Activated CD8-positive, alpha-beta T cell treated with anti-CD3 and anti-CD28 coated beads, Interleukin-2, amount 10 ng/mL, durations not matched to agents 7 days and 5 days (primary cell): ENCODE results near the gene KLHDC8A. TPM values are rescaled to one million over a fixed set of nuclear protein-coding genes. Genes with fewer than 3 reads are reported as not detected.

Source experiments
- ATAC-seq: fragments of 150-1000 bp; cut with Tn5 transposase; one replicate; pipeline ENCODE4 v1.10.0; 2021; ENCODE audit warnings: moderate library complexity
- CTCF ChIA-PET: fragments of 350-600 bp; sonication (Branson Sonifier 250); formaldehyde crosslinking; loops from one replicate; lab custom pipeline; 2021; ENCODE audit warnings: antibody characterized with exemption; lab: Charles Lee
- POLR2A ChIA-PET: fragments of 350-600 bp; sonication (Branson Sonifier 250); formaldehyde crosslinking; loops from one replicate; lab custom pipeline; 2021; ENCODE audit warnings: antibody characterized with exemption; lab: Charles Lee
- DNase-seq: peaks from one replicate; pipeline ENCODE4 v3.0.0-alpha.2; 2020
- H3K27ac Mint-ChIP-seq: one replicate; pipeline ENCODE4 v1.8.0; 2021; ENCODE audit warnings: mild to moderate bottlenecking, mixed read lengths
- H3K27me3 Mint-ChIP-seq: one replicate; pipeline ENCODE4 v1.8.0; 2021; ENCODE audit warnings: low read depth, mixed read lengths
- H3K36me3 Mint-ChIP-seq: one replicate; pipeline ENCODE4 v1.8.0; 2021; ENCODE audit warnings: low read depth, mixed read lengths
- H3K4me1 Mint-ChIP-seq: one replicate; pipeline ENCODE4 v1.8.0; 2021; ENCODE audit warnings: low read depth, mixed read lengths
- H3K4me3 Mint-ChIP-seq: one replicate; pipeline ENCODE4 v1.8.0; 2021; ENCODE audit warnings: mild to moderate bottlenecking, mixed read lengths
- H3K9me3 Mint-ChIP-seq: one replicate; pipeline ENCODE4 v1.8.0; 2022; ENCODE audit warnings: mixed read lengths; ENCODE audit not compliant: insufficient read depth
- total RNA-seq, 2 experiments: library from RNA; stranded (reverse); gene quantifications; one replicate each; pipeline ENCODE4 v1.2.3, GENCODE V29; 2021

KLHDC8A gene
- total RNA-seq, 2 experiments from 2014 or later = not detected

DNA sequence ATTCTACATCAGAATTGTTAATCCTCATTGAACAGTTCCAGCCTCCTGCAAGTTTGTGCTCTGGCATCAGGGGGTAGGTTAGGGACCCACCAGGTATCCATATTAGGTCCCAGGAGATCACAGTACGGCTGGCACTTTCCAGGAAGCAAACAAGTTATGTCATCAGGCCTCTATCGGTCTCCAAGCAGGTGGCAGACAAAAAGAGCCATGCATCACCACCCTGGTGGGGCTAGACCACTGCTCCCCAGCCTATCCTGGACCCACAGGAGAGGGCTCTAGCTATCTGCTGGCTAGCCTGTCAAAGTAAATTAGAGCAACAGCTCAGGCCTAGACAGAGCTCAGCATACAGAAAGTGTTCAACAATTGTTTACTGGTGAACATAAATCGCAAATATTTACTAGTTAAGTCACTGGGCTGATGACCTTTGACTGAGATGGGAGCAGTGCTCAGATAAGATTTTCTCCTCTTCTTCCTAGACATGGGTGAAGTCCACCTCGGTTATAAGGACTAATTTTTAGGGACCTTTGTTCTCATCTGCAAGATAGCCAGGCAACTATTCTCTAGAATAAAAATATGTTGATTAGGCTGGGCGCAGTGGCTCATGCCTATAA is 41.6 kb downstream of the KLHDC8A start:
- Mint-ChIP-seq H3K9me3 (no peaks in the 10 kb centered on the region), H3K4me3 (no peak overlapping the region), H3K36me3 (peaks cover 3% of the 10 kb centered on the region), H3K4me1 (peaks cover 67% of the 10 kb centered on the region), H3K27ac (peak overlapping the region; percentile 12), H3K27me3 (peaks cover 4% of the 10 kb centered on the region)
- POLR2A ChIA-PET = no interaction called here
- CTCF ChIA-PET = interaction anchor here (1.3 to 25.3 kb wide), 7 partner anchors 10 to 85 kb away, joined by 3 to 1266 read pairs (median 13); no protein-coding TSS in a partner anchor
- DNase-seq (no peak), ATAC-seq (no peak)

DNA sequence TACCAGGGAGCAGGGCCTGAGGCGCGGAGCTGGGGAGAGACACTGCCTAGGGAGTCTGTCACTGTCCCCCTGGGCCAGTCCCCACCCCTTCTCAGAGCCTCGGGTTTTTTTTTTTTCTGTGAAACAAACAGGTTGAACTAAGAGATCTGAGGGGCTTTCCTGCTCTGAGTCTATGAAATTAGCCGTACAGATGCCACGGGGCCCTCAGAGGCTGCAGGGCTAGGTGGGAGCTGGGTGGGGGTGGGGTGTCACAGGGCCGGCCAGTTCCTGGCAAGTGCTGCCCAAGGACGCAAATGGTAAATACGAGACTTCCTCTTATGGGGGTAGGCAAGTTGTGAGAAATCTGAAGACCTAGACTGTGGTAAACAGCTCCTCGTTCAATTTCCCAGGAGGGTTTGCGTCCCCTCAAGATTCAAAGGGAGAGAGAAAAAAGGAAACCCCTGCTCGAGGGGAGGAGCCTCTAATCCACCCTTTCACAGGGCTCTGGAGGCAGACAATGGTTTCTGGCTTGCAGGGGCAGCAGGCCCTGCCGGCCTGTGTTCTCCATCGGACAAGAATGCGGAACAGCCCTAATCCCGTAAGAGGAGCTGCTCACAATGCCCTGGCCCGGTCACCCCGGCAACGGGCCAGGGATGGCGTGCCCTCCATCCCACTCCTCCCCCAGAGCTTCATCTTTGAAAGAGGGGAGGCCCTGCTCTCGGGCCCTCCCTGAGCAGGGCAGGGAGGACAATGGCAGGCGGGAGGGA is 43.0 kb downstream of the KLHDC8A start:
- ATAC-seq (peak; percentile 77), DNase-seq (peak; percentile 40)
- H3K36me3 Mint-ChIP-seq = peaks cover 3% of the 10 kb centered on the region
- peaks cover 55% of the 10 kb centered on the region for H3K4me1 Mint-ChIP-seq
- POLR2A ChIA-PET = interaction anchor here (0.8 to 1.9 kb wide), 11 partner anchors 9 to 166 kb away, joined by 3 to 45 read pairs (median 4); no protein-coding TSS in a partner anchor
- H3K9me3 Mint-ChIP-seq = no peaks in the 10 kb centered on the region
- peaks cover 4% of the 10 kb centered on the region for H3K27me3 Mint-ChIP-seq
- H3K27ac Mint-ChIP-seq = peak overlapping the region; percentile 82
- peak overlapping the region; percentile 60 for H3K4me3 Mint-ChIP-seq
- CTCF ChIA-PET = interaction anchor here (1.2 to 25.3 kb wide), 5 partner anchors 10 to 29 kb away, joined by 3 to 1266 read pairs (median 17); no protein-coding TSS in a partner anchor

DNA sequence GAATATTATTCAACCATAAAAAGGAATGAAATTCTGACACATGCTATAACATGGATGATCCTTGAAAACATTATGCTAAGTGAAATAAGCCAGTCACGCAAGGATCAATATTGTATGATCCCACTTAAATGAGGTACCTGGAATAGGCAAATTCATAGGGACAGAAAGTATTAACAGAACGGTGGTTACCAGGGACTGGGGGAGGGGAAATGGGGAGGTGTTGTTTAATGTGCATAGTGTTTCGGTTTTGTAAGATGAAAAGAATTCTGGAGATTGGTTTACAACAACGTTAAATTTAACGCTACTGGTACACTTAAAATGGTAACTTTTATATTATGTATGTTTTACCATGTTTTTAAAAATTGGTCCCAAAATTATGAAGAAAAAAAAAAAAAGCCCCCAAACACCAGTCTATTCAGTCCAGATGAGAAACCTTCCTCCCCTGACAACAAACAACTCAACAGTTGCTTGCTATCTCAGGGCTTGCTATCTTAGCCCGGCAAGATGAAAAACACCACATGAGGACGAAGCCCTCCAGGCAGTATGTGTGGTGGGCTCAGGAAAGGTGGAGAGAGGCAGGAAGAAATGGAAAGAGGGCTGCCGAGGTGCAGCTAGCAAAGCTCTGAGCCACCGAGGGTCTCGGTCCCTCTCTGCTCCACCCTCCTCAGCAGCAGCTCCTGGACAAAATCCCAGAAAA is 43.7 kb downstream of the KLHDC8A start:
- Mint-ChIP-seq H3K27me3 (no peaks in the 10 kb centered on the region), H3K4me3 (peak overlapping the region; percentile 60), H3K4me1 (peaks cover 48% of the 10 kb centered on the region), H3K9me3 (no peaks in the 10 kb centered on the region), H3K36me3 (peaks cover 4% of the 10 kb centered on the region), H3K27ac (peak overlapping the region; percentile 82)
- POLR2A ChIA-PET = interaction anchor here (1.0 to 1.9 kb wide), 10 partner anchors 8 to 167 kb away, joined by 3 to 45 read pairs (median 5); no protein-coding TSS in a partner anchor
- CTCF ChIA-PET = interaction anchor here (1.2 to 25.3 kb wide), 4 partner anchors 9 to 28 kb away, joined by 3 to 1266 read pairs (median 30); no protein-coding TSS in a partner anchor
- DNase-seq (no peak), ATAC-seq (peak; percentile 8)

DNA sequence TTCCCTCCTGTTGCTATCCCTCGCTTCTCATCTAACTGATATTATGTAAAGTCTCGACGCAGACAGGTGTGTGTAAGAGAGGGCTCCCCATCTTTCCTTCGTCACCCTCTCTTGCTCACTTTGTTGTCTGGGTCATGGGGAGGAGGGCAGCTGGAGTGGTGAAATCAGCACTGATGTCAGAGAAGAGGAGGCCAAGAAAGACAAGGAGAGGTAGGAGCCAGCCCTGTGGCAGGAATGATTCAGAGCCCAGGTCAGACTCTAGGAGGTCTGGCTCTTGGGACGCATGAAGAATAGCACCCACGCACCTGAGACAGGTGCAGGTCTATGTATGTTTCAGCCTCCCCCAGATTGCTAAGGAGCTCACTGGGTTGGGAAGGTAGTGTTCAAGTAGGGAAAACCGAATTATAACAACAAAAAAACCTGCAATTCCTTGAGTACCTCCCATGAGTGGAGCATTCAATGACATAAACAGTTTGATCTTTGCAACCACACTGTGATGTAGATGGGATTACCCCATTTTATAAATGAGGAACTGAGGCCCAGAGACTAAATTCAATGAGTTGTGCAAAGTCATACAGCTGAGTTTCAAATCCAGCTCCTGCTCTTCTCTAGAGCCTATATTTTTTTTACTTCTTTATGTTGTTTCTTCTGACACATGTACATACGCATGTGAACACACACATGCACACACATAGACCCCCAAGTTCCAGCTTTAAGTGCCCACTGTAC is 45.6 kb downstream of the KLHDC8A start:
- Mint-ChIP-seq H3K36me3 (peaks cover 7% of the 10 kb centered on the region), H3K4me3 (no peak overlapping the region), H3K9me3 (no peaks in the 10 kb centered on the region), H3K27me3 (no peaks in the 10 kb centered on the region), H3K27ac (no peak overlapping the region), H3K4me1 (peaks cover 34% of the 10 kb centered on the region)
- POLR2A ChIA-PET = interaction anchor here (0.9 kb wide), 1 partner anchor 24 kb away, joined by 3 read pairs; no protein-coding TSS in a partner anchor
- ATAC-seq (no peak), DNase-seq (no peak)
- CTCF ChIA-PET = interaction anchor here (0.7 to 5.1 kb wide), 4 partner anchors 8 to 38 kb away, joined by 3 to 44 read pairs (median 10); partner anchors contain the start of gene NUAK2

DNA sequence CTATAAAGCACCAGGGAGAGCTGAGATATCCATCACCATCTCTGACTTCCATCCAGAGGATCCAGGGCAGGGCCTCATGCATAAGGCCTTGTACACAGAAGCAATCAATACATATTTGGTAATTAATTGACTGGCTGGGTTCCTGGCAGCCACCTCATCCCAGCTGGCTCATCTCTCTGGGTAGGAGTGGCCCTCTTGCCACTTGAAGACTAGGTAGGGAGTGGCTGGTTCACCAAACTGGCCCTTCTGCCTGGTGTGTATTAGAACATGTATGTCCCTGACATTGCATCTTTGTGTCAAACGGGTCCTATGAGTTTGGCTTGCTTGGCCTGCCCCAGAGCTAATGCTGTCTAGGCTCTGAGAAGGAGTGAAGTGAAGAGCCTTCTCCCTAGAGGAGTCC is 47.0 kb downstream of the KLHDC8A start:
- H3K27me3 Mint-ChIP-seq = no peaks in the 10 kb centered on the region

GRCh38 chr1:205306929-205307566 is 49.7 kb downstream of the KLHDC8A start:
- H3K36me3 Mint-ChIP-seq = peaks cover 13% of the 10 kb centered on the region
- H3K27me3 Mint-ChIP-seq = no peaks in the 10 kb centered on the region
- ChIA-PET POLR2A (interaction anchor here (0.6 kb wide), 1 partner anchor 236 kb away, joined by 3 read pairs; no protein-coding TSS in a partner anchor), CTCF (interaction anchor here (2.3 to 3.3 kb wide), 2 partner anchors 18 to 30 kb away, joined by 6 to 10 read pairs; no protein-coding TSS in a partner anchor)
- peaks cover 8% of the 10 kb centered on the region for H3K4me1 Mint-ChIP-seq
- no peak overlapping the region for H3K4me3 Mint-ChIP-seq
- DNase-seq (no peak), ATAC-seq (no peak)
- H3K9me3 Mint-ChIP-seq = no peaks in the 10 kb centered on the region
- no peak overlapping the region for H3K27ac Mint-ChIP-seq

More for the DNA sequence above, 47.0 kb downstream of the KLHDC8A start:
- Mint-ChIP-seq H3K36me3 (peaks cover 7% of the 10 kb centered on the region), H3K4me1 (peaks cover 28% of the 10 kb centered on the region), H3K4me3 (no peak overlapping the region), H3K9me3 (no peaks in the 10 kb centered on the region), H3K27ac (no peak overlapping the region)
- ATAC-seq (no peak), DNase-seq (no peak)
- POLR2A ChIA-PET = no interaction called here
- CTCF ChIA-PET = interaction anchor here (3.1 kb wide), 1 partner anchor 36 kb away, joined by 14 read pairs; no protein-coding TSS in a partner anchor

- ATAC-seq = peak; percentile 11
- H3K36me3 Mint-ChIP-seq = peaks cover 11% of the 10 kb centered on the region
- no peak for DNase-seq
- no peak overlapping the region for H3K4me3 Mint-ChIP-seq
- no peaks in the 10 kb centered on the region for H3K9me3 Mint-ChIP-seq
- POLR2A ChIA-PET = interaction anchor here (1.2 to 1.3 kb wide), 2 partner anchors 9 to 17 kb away, joined by 3 read pairs; no protein-coding TSS in a partner anchor
- H3K27me3 Mint-ChIP-seq = no peaks in the 10 kb centered on the region
- CTCF ChIA-PET = interaction anchor here (0.7 to 3.0 kb wide), 4 partner anchors 20 to 126 kb away, joined by 3 to 10 read pairs (median 6); no protein-coding TSS in a partner anchor
- H3K4me1 Mint-ChIP-seq = peaks cover 8% of the 10 kb centered on the region
- no peak overlapping the region for H3K27ac Mint-ChIP-seq
Measured at GRCh38 chr1:205304695-205305070, 52.0 kb downstream of the KLHDC8A start.

- Mint-ChIP-seq H3K4me1 (peaks cover 8% of the 10 kb centered on the region), H3K36me3 (peaks cover 11% of the 10 kb centered on the region), H3K4me3 (no peak overlapping the region), H3K27me3 (no peaks in the 10 kb centered on the region), H3K27ac (no peak overlapping the region), H3K9me3 (no peaks in the 10 kb centered on the region)
- DNase-seq (no peak), ATAC-seq (peak; percentile 15)
- ChIA-PET CTCF (interaction anchor here (0.8 to 3.0 kb wide), 4 partner anchors 10 to 126 kb away, joined by 3 to 10 read pairs (median 6); no protein-coding TSS in a partner anchor), POLR2A (interaction anchor here (1.2 to 1.3 kb wide), 2 partner anchors 10 to 16 kb away, joined by 3 read pairs; no protein-coding TSS in a partner anchor)
Measured at GRCh38 chr1:205304046-205304694, 52.6 kb downstream of the KLHDC8A start.

DNA sequence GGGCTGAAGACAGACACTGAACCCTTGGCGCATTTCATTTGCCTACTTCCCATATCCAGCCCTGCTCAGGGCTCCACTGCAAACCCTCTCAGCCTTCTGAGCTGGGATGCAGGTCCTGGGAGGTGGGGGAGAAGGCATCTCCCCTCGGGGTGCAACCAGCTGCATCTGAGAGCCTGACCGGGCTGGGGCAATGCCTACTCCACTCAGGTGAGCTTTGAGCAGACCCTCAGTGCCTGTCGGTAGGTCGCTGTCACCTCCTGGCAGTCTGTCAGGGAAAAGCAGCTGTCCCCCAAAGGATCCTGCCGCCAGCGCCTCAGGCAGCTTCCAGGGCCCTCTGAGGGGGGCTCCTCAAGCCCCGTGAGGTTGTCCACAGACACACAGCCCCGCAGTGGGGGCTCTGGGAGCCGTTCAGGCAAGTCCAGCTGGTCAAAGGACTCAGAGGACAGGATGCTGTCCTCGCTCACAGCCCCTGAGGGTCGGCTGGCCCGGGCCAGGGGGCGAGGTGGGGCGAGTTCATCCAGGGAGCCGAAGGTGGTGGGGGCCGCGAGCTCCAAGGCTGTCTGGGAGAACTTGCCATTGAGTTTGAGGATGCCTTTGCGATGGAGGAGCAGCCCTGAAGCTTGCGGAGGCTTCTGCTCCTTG is 53.4 kb downstream of the KLHDC8A start:
- ChIA-PET CTCF (interaction anchor here (0.8 to 3.0 kb wide), 4 partner anchors 10 to 74 kb away, joined by 3 to 10 read pairs (median 4); no protein-coding TSS in a partner anchor), POLR2A (no interaction called here)
- DNase-seq = no peak

More for the DNA sequence above, 53.4 kb downstream of the KLHDC8A start:
- no peak for ATAC-seq
- Mint-ChIP-seq H3K27me3 (no peaks in the 10 kb centered on the region), H3K4me3 (no peak overlapping the region), H3K9me3 (no peaks in the 10 kb centered on the region), H3K36me3 (peaks cover 11% of the 10 kb centered on the region), H3K27ac (no peak overlapping the region), H3K4me1 (peaks cover 8% of the 10 kb centered on the region)
